Spleen (tissue), 11 donors: ENCODE data around the gene NEU3. TPM values are rescaled to one million over a fixed set of nuclear protein-coding genes. Genes with fewer than 3 reads are reported as not detected.

Experiments
- DNase-seq: peaks from one replicate; pipeline ENCODE4 v3.0.0-alpha.2; 2020
- H3K27ac ChIP-seq, 8 donors: fragments of 200-600 bp; sonication (generic) in 7 of 8; 1 replicate in 4 of 8; 2 replicates in 4 of 8; pipeline versions ENCODE4 v1.5.0 to v1.8.0; 2016 to 2021; ENCODE audit warnings: inconsistent platforms in 4 of 8, mild to moderate bottlenecking in 4 of 8, moderate library complexity in 1 of 8
- H3K27me3 ChIP-seq, 7 donors: fragments of 200-600 bp; sonication (generic) in 6 of 7; replicated peaks in 1 of 7; 1 replicate in 4 of 7; 2 replicates in 3 of 7; pipeline versions ENCODE4 v1.5.0 to v1.8.0; 2016 to 2021; ENCODE audit warnings: inconsistent platforms in 3 of 7, mild to moderate bottlenecking in 1 of 7
- H3K36me3 ChIP-seq, 6 donors: fragments of 200-600 bp; sonication (generic) in 5 of 6; 1 replicate in 4 of 6; 2 replicates in 2 of 6; pipeline versions ENCODE4 v1.5.0 to v1.8.0; 2016 to 2021; ENCODE audit warnings: inconsistent platforms in 2 of 6
- H3K4me1 ChIP-seq, 6 donors: fragments of 200-600 bp; sonication (generic) in 5 of 6; 1 replicate in 3 of 6; 2 replicates in 3 of 6; pipeline versions ENCODE4 v1.5.0 to v1.8.0; 2016 to 2021; ENCODE audit warnings: inconsistent platforms in 3 of 6
- H3K4me3 ChIP-seq, 8 donors: fragments of 200-600 bp; sonication (generic) in 7 of 8; 1 replicate in 4 of 8; 2 replicates in 4 of 8; pipeline versions ENCODE4 v1.5.0 to v1.8.0; 2016 to 2021; ENCODE audit warnings: inconsistent platforms in 4 of 8, mild to moderate bottlenecking in 4 of 8, moderate library complexity in 2 of 8
- H3K9me3 ChIP-seq, 8 donors: fragments of 200-600 bp; sonication (generic) in 7 of 8; 1 replicate in 4 of 8; 2 replicates in 4 of 8; pipeline versions ENCODE4 v1.5.0 to v1.8.0; 2016 to 2021; ENCODE audit warnings: inconsistent platforms in 4 of 8
- CTCF ChIP-seq, 11 experiments: fragments of 200-600 bp in 7 of 11; fragments of 450-650 bp in 4 of 11; sonication (generic) in 4 of 11; IDR thresholded peaks in 8 of 11; conservative IDR thresholded peaks in 3 of 11; 1 replicate in 7 of 11; 2 replicates in 4 of 11; pipeline versions ENCODE4 v1.4.0 to v1.8.0; 2016 to 2021; ENCODE audit warnings: antibody characterized with exemption in 11 of 11, inconsistent platforms in 4 of 11, mild to moderate bottlenecking in 1 of 11
- POLR2A ChIP-seq, 3 donors: fragments of 450-650 bp; IDR thresholded peaks; one replicate each; pipeline ENCODE4 v1.5.1; 2017; ENCODE audit warnings: antibody characterized with exemption in 3 of 3, mild to moderate bottlenecking in 1 of 3
- POLR2AphosphoS5 ChIP-seq, 3 donors: sonication (generic); formaldehyde crosslinking; IDR thresholded peaks; one replicate each; pipeline ENCODE4 v1.5.1; 2017; ENCODE audit warnings: antibody characterized with exemption in 3 of 3
- WGBS, 5 donors: extraction: QIAGEN DNeasy Blood & Tissue Kit in 3 of 5; methylation state at CpG; one replicate each; pipeline versions ENCODE4 v1.1.5 to v1.1.7; 2013 to 2018; 5-methylcytosine and 5-hydroxymethylcytosine counted together
- intact Hi-C: fragments of 100-400 bp; cut with DNase I; formaldehyde crosslinking; loops from one replicate; pipeline ENCODE4 v1.15.0; 2023; ENCODE audit warnings: low total_unique reads
- polyA plus RNA-seq, 3 donors: library from polyadenylated mRNA; stranded (reverse); fragments of 200-250 nt; gene quantifications; one replicate each; pipeline ENCODE4 v1.2.1, GENCODE V29; 2013
- total RNA-seq, 7 donors: library from RNA; depleted of rRNA in 3 of 7; stranded (reverse); fragments of >200 nt in 3 of 7; fragmentation: NEBNext Ultra II Directional in 4 of 7; extraction: Animal tissue kit (Norgen Biotek cat#: 25700) in 4 of 7; gene quantifications; one replicate each; pipeline versions ENCODE4 v1.1.0 to v1.2.1, GENCODE V29; 2016 to 2021
- donor health status: healthy with polysubstance abuse.
- donor health status: DM: no; HTN: no; CAD: no; lungs with moderate emphysema.
- donor health status: DM: no; HTN: no; CAD: no.
- donor health status: Bipolar disorder and iron deficiency.
- donor health status: healthy.
- donor health status: DM: no; HTN: no; CAD: no.
- donor health status: DM: yes; HTN: yes; CAD: no.

NEU3 gene
- total and polyA plus RNA-seq, 10 donors: 2.8 to 14.9 (median 13.3) TPM

GRCh38 chr11:75052457-75052856 is 63.7 kb downstream of the NEU3 start:
- TF ChIP-seq POLR2A (IDR thresholded peaks at IDR 0.05): no peak
- no peak for TF ChIP-seq CTCF (IDR thresholded peaks at IDR 0.05 in 8 of 11, conservative IDR thresholded peaks at IDR 0.05 in 3 of 11)
- TF ChIP-seq POLR2AphosphoS5 (IDR thresholded peaks at IDR 0.05): no peak
- 35 to 98% (median 93%) methylated on average over 1 of the region's 1 CpG for WGBS, 5 donors
- H3K27me3 ChIP-seq: no peaks in the 10 kb centered on the region
- H3K36me3 ChIP-seq: no peaks in the 10 kb centered on the region
- no peak for DNase-seq
- H3K4me3 ChIP-seq: no peak overlapping the region
- peaks cover 0 to 24% (median 19%) of the 10 kb centered on the region in 8 donors for H3K9me3 ChIP-seq
- H3K4me1 ChIP-seq: no peaks in the 10 kb centered on the region
- intact Hi-C loops: no loop called here
- no peak overlapping the region for H3K27ac ChIP-seq

- WGBS, 5 donors: 87 to 95% (median 93%) methylated on average over 6 of the region's 6 CpGs
- no peak overlapping the region for H3K27ac ChIP-seq
- no peak for TF ChIP-seq CTCF (IDR thresholded peaks at IDR 0.05 in 8 of 11, conservative IDR thresholded peaks at IDR 0.05 in 3 of 11)
- TF ChIP-seq POLR2AphosphoS5 (IDR thresholded peaks at IDR 0.05): no peak
- TF ChIP-seq POLR2A (IDR thresholded peaks at IDR 0.05): no peak
- H3K36me3 ChIP-seq: no peaks in the 10 kb centered on the region
- intact Hi-C loops: no loop called here
- H3K4me3 ChIP-seq: no peak overlapping the region
- H3K9me3 ChIP-seq: peaks cover 0 to 24% (median 19%) of the 10 kb centered on the region in 8 donors
- no peak for DNase-seq
- peaks cover 0 to 9% (median 0%) of the 10 kb centered on the region in 7 donors for H3K27me3 ChIP-seq
- H3K4me1 ChIP-seq: no peaks in the 10 kb centered on the region
These were observed 66.8 kb downstream of the NEU3 start for GRCh38 chr11:75055511-75055910.

GRCh38 chr11:75056814-75057213 is 68.1 kb downstream of the NEU3 start:
- 61 to 92% (median 87%) methylated on average over 3 of the region's 3 CpGs for WGBS, 5 donors
- no peaks in the 10 kb centered on the region for H3K4me1 ChIP-seq
- TF ChIP-seq CTCF (IDR thresholded peaks at IDR 0.05 in 8 of 11, conservative IDR thresholded peaks at IDR 0.05 in 3 of 11) (no peak), POLR2AphosphoS5 (IDR thresholded peaks at IDR 0.05) (no peak), POLR2A (IDR thresholded peaks at IDR 0.05) (no peak)
- no peaks in the 10 kb centered on the region for H3K36me3 ChIP-seq
- no peak overlapping the region for H3K4me3 ChIP-seq
- peaks cover 0 to 24% (median 19%) of the 10 kb centered on the region in 8 donors for H3K9me3 ChIP-seq
- no peak overlapping the region for H3K27ac ChIP-seq
- intact Hi-C loops: no loop called here
- no peak for DNase-seq
- H3K27me3 ChIP-seq: peaks cover 0 to 13% (median 0%) of the 10 kb centered on the region in 7 donors

GRCh38 chr11:75059299-75059698 is 70.6 kb downstream of the NEU3 start:
- intact Hi-C loops: no loop called here
- H3K4me3 ChIP-seq: no peak overlapping the region

More at GRCh38 chr11:75059299-75059698, 70.6 kb downstream of the NEU3 start:
- Histone ChIP-seq H3K27ac (no peak overlapping the region), H3K9me3 (no peaks in the 10 kb centered on the region), H3K36me3 (no peaks in the 10 kb centered on the region), H3K4me1 (no peaks in the 10 kb centered on the region), H3K27me3 (peaks cover 0 to 16% (median 0%) of the 10 kb centered on the region in 7 donors)
- no peak for DNase-seq
- TF ChIP-seq POLR2A (IDR thresholded peaks at IDR 0.05): no peak
- TF ChIP-seq POLR2AphosphoS5 (IDR thresholded peaks at IDR 0.05): no peak
- no peak for TF ChIP-seq CTCF (IDR thresholded peaks at IDR 0.05 in 8 of 11, conservative IDR thresholded peaks at IDR 0.05 in 3 of 11)
